Caco-2 (cell line): ENCODE measurements around the gene BMP7. TPM values are rescaled to one million over a fixed set of nuclear protein-coding genes. Genes with fewer than 3 reads are reported as not detected.

Experiments
- BruUV-seq: library from RNA; stranded (reverse); fragments of 400-500 nt; replicated peaks from 2 replicates; lab custom pipeline; 2021; lab: Mats Ljungman, UMichigan
- CTCF ChIA-PET: fragments of 300-600 bp; sonication (Branson Sonifier 250); formaldehyde crosslinking; loops from one replicate; lab custom pipeline; 2022; ENCODE audit warnings: antibody characterized with exemption; lab: Charles Lee
- POLR2A ChIA-PET: fragments of 300-600 bp; sonication (Branson Sonifier 250); formaldehyde crosslinking; loops from one replicate; lab custom pipeline; 2022; ENCODE audit warnings: antibody characterized with exemption; lab: Charles Lee
- DNase-seq, 2 experiments: peaks; one replicate each; pipeline versions ENCODE4 v3.0.0 to v3.0.0-alpha.2; 2020 to 2022
- H3K27me3 ChIP-seq: replicated peaks from 2 replicates; pipeline ENCODE4 v1.6.0; 2011; ENCODE audit warnings: low read length; ENCODE audit not compliant: control insufficient read depth, insufficient read depth
- H3K36me3 ChIP-seq: 2 replicates; pipeline ENCODE4 v1.5.1; 2011; ENCODE audit warnings: low read length; ENCODE audit not compliant: control insufficient read depth, insufficient read depth
- H3K4me1 ChIP-seq: fragments of 250-450 bp; sonication (Bioruptor Pico); 2 replicates; pipeline ENCODE4 v1.5.1; 2020; ENCODE audit warnings: mild to moderate bottlenecking
- H3K4me3 ChIP-seq: 2 replicates; pipeline ENCODE4 v1.5.1; 2011; ENCODE audit warnings: low read depth, mild to moderate bottlenecking, control low read depth, low read length
- H3K9me3 ChIP-seq: fragments of 250-450 bp; sonication (Bioruptor Pico); 2 replicates; pipeline ENCODE4 v1.5.1; 2020; ENCODE audit warnings: mild to moderate bottlenecking, moderate library complexity
- H3K27ac Mint-ChIP-seq: one replicate; pipeline ENCODE4 v1.8.0; 2022; ENCODE audit warnings: mixed read lengths; ENCODE audit not compliant: unreplicated experiment
- H3K27me3 Mint-ChIP-seq: one replicate; pipeline ENCODE4 v1.8.0; 2022; ENCODE audit warnings: mixed read lengths; ENCODE audit not compliant: insufficient read depth, unreplicated experiment
- H3K36me3 Mint-ChIP-seq: one replicate; pipeline ENCODE4 v1.8.0; 2022; ENCODE audit warnings: mild to moderate bottlenecking, mixed read lengths; ENCODE audit not compliant: insufficient read depth, unreplicated experiment
- H3K4me1 Mint-ChIP-seq: one replicate; pipeline ENCODE4 v1.8.0; 2022; ENCODE audit warnings: low read depth, mixed read lengths; ENCODE audit not compliant: unreplicated experiment
- H3K4me3 Mint-ChIP-seq: one replicate; pipeline ENCODE4 v1.8.0; 2022; ENCODE audit warnings: mild to moderate bottlenecking, moderate library complexity, mixed read lengths; ENCODE audit not compliant: unreplicated experiment
- H3K9me3 Mint-ChIP-seq: one replicate; pipeline ENCODE4 v1.8.0; 2022; ENCODE audit warnings: mixed read lengths; ENCODE audit not compliant: unreplicated experiment
- intact Hi-C: fragments of 100-400 bp; cut with micrococcal nuclease; formaldehyde crosslinking; loops from one replicate; pipeline ENCODE4 v1.10.0; 2022; ENCODE audit not compliant: unreplicated experiment
- total RNA-seq: library from RNA; stranded (reverse); gene quantifications from 2 replicates; pipeline ENCODE4 v1.2.3, GENCODE V29; 2022
- TF ChIP-seq, protein P1 (sequence below), 2 experiments: fragments of 200-600 bp in 1 of 2; IDR thresholded peaks; 1 replicate in 1 of 2; 2 replicates in 1 of 2; pipeline versions ENCODE4 v1.5.1 to v1.8.0; 2011 to 2022; ENCODE audit warnings: antibody characterized with exemption in 1 of 2, control low read depth in 1 of 2, inconsistent platforms in 1 of 2, low read depth in 1 of 2, low read length in 1 of 2, mild to moderate bottlenecking in 1 of 2, moderate library complexity in 1 of 2; ENCODE audit not compliant: insufficient read depth in 1 of 2, severe bottlenecking in 1 of 2, unreplicated experiment in 1 of 2

Gene BMP7
- total RNA-seq, 1 experiment from 2014 or later: 317 TPM

DNA sequence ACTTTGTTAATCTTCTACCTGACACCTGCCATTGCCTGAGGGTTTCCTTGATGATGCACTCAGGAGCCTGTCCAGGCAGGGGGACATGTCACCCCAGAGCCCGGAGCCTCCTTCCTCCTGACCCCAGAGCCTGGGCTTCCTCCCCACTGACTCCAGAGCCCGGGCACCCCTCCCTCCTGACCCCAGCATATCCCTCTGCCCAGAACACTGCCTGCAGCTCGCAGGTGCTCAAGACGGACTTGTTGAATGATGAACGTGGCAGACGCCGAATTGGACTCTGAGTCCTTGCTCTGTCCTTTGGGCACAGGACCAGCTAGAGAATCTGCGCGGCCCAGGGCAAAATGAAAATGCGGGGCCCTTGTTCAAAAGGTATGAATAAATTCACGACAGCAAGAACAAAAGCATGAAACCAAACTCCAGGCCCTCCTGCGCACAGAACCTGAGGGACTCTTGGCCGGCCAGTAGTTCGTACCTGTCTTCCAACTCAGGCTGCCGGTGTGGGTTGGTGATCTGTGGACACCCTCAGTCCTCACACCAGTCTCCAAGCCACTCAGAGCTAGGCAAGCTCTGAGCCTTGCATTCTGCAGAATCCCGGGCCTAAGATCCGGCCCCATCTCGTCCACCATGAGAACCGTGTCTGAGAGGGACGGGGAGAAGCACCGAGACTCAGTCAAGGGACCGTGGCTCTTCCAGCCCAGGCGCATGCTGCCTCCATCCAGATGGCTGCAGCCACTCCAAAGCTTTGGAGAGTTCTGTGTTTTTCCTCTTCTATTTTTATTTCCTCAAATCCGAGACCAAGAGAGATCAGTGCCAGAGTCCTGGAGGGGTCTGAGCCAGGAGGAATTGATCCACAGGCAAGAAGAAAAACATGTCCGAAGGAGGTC is 104.7 kb downstream of the BMP7 start:
- peaks cover 30% of the 10 kb centered on the region for H3K36me3 Mint-ChIP-seq
- TF ChIP-seq, protein P1, sequence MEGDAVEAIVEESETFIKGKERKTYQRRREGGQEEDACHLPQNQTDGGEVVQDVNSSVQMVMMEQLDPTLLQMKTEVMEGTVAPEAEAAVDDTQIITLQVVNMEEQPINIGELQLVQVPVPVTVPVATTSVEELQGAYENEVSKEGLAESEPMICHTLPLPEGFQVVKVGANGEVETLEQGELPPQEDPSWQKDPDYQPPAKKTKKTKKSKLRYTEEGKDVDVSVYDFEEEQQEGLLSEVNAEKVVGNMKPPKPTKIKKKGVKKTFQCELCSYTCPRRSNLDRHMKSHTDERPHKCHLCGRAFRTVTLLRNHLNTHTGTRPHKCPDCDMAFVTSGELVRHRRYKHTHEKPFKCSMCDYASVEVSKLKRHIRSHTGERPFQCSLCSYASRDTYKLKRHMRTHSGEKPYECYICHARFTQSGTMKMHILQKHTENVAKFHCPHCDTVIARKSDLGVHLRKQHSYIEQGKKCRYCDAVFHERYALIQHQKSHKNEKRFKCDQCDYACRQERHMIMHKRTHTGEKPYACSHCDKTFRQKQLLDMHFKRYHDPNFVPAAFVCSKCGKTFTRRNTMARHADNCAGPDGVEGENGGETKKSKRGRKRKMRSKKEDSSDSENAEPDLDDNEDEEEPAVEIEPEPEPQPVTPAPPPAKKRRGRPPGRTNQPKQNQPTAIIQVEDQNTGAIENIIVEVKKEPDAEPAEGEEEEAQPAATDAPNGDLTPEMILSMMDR (IDR thresholded peaks at IDR 0.05; ENCODE audit: insufficient read depth in 1 of 2, low read depth in 1 of 2, low read length in 1 of 2, severe bottlenecking in 1 of 2, unreplicated experiment in 1 of 2): no peak
- H3K4me3 Mint-ChIP-seq: no peak overlapping the region
- Histone ChIP-seq H3K36me3 (no peaks in the 10 kb centered on the region), H3K4me3 (no peak overlapping the region), H3K4me1 (no peaks in the 10 kb centered on the region), H3K27me3 (no peaks in the 10 kb centered on the region), H3K9me3 (no peaks in the 10 kb centered on the region)
- no peaks in the 10 kb centered on the region for H3K9me3 Mint-ChIP-seq
- no peaks in the 10 kb centered on the region for H3K27me3 Mint-ChIP-seq
- no peaks in the 10 kb centered on the region for H3K4me1 Mint-ChIP-seq
- ChIA-PET POLR2A (no interaction called here), CTCF (interaction anchor here (1.0 kb wide), 1 partner anchor 171 kb away, joined by 3 read pairs; no protein-coding TSS in a partner anchor)
- H3K27ac Mint-ChIP-seq: no peak overlapping the region
- intact Hi-C loops: no loop called here
- no TSS peak for BruUV-seq
- no peak for DNase-seq

- TF ChIP-seq, protein P1 (IDR thresholded peaks at IDR 0.05; ENCODE audit: insufficient read depth in 1 of 2, low read depth in 1 of 2, low read length in 1 of 2, severe bottlenecking in 1 of 2, unreplicated experiment in 1 of 2): no peak
- Histone ChIP-seq H3K4me3 (no peak overlapping the region), H3K9me3 (no peaks in the 10 kb centered on the region), H3K27me3 (no peaks in the 10 kb centered on the region), H3K36me3 (no peaks in the 10 kb centered on the region), H3K4me1 (no peaks in the 10 kb centered on the region)
- Mint-ChIP-seq H3K4me3 (no peak overlapping the region), H3K27me3 (no peaks in the 10 kb centered on the region), H3K9me3 (no peaks in the 10 kb centered on the region), H3K27ac (no peak overlapping the region), H3K36me3 (peaks cover 23% of the 10 kb centered on the region), H3K4me1 (no peaks in the 10 kb centered on the region)
- BruUV-seq: no TSS peak
- ChIA-PET CTCF (interaction anchor here (1.4 kb wide), 1 partner anchor 171 kb away, joined by 5 read pairs; no protein-coding TSS in a partner anchor), POLR2A (no interaction called here)
- no peak for DNase-seq
- intact Hi-C loops: no loop called here
Measured at GRCh38 chr20:57160985-57161384, 105.5 kb downstream of the BMP7 start.

DNA sequence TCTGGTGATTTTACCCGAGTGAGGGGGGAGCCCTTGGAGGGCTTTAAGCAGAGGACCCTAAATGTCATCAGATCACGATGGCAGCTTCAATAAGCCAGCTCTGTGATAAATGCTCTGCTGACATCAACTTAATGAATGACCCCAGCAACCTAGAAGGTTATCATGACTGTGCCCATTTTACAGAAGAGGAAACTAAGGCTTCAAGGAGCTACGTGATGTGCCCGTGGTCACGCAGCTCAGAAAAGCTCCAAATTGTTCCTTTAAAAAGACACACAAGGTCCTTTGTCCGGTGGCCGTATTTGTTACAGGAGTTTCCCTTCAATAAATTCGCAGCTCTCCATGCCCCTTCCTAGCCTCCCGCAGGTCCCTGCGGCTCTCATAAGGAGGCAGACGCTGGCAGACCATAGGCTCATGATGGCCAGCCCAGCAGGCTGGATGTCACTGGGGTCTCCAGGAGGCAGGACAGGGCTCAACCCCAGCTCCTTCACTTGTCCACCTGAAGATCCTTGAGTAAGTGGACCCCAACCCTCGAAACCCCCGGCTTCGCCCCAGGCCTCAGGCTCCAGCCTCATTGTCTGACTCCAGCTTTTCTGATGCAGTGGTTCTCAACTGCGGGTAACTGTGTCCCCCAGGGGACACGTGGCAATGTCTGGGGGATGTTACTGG is 106.4 kb downstream of the BMP7 start:
- BruUV-seq: no TSS peak
- H3K9me3 ChIP-seq: no peaks in the 10 kb centered on the region
- H3K36me3 Mint-ChIP-seq: peaks cover 14% of the 10 kb centered on the region
- ChIA-PET POLR2A (no interaction called here), CTCF (interaction anchor here (0.6 to 1.4 kb wide), 2 partner anchors 172 to 378 kb away, joined by 3 to 5 read pairs; no protein-coding TSS in a partner anchor)
- no peaks in the 10 kb centered on the region for H3K4me1 ChIP-seq
- H3K9me3 Mint-ChIP-seq: no peaks in the 10 kb centered on the region
- no peaks in the 10 kb centered on the region for H3K4me1 Mint-ChIP-seq
- TF ChIP-seq, protein P1 (IDR thresholded peaks at IDR 0.05; ENCODE audit: insufficient read depth in 1 of 2, low read depth in 1 of 2, low read length in 1 of 2, severe bottlenecking in 1 of 2, unreplicated experiment in 1 of 2): no peak
- H3K36me3 ChIP-seq: no peaks in the 10 kb centered on the region
- H3K27ac Mint-ChIP-seq: no peak overlapping the region
- DNase-seq: no peak
- no peak overlapping the region for H3K4me3 Mint-ChIP-seq
- no peaks in the 10 kb centered on the region for H3K27me3 Mint-ChIP-seq
- no peak overlapping the region for H3K4me3 ChIP-seq
- no peaks in the 10 kb centered on the region for H3K27me3 ChIP-seq
- intact Hi-C loops: no loop called here
